ENCODE results near the gene HOXB13. TPM values are rescaled to one million over a fixed set of nuclear protein-coding genes. Genes with fewer than 3 reads are reported as not detected.

The HOXB13 gene
- total RNA-seq, 2 experiments from 2014 or later: not detected

GRCh38 chr17:48701864-48702532 lies 26.6 kb downstream of the HOXB13 start:
- Mint-ChIP-seq H3K27ac (no peak overlapping the region), H3K36me3 (ENCODE audit: low read depth) (no peaks in the 10 kb centered on the region), H3K9me3 (no peaks in the 10 kb centered on the region), H3K4me3 (no peak overlapping the region), H3K27me3 (peaks cover 59% of the 10 kb centered on the region), H3K4me1 (no peaks in the 10 kb centered on the region)
- no peak for DNase-seq
- ChIA-PET CTCF (interaction anchor here (1.1 kb wide), 1 partner anchor 69 kb away, joined by 3 read pairs; no protein-coding TSS in a partner anchor), POLR2A (no interaction called here)

- POLR2A ChIA-PET: no interaction called here
- no peaks in the 10 kb centered on the region for H3K9me3 Mint-ChIP-seq
- H3K27me3 Mint-ChIP-seq: peaks cover 46% of the 10 kb centered on the region
- no peaks in the 10 kb centered on the region for H3K36me3 Mint-ChIP-seq (ENCODE audit: low read depth)
- DNase-seq: no peak
- H3K4me3 Mint-ChIP-seq: no peak overlapping the region
- CTCF ChIA-PET: interaction anchor here (0.8 kb wide), 1 partner anchor 10 kb away, joined by 4 read pairs; no protein-coding TSS in a partner anchor
- H3K4me1 Mint-ChIP-seq: no peaks in the 10 kb centered on the region
- H3K27ac Mint-ChIP-seq: no peak overlapping the region
Measured at GRCh38 chr17:48693178-48693577, 35.4 kb downstream of the HOXB13 start.

- Mint-ChIP-seq H3K27me3 (peaks cover 40% of the 10 kb centered on the region), H3K9me3 (no peaks in the 10 kb centered on the region), H3K27ac (no peak overlapping the region), H3K4me1 (no peaks in the 10 kb centered on the region), H3K36me3 (ENCODE audit: low read depth) (no peaks in the 10 kb centered on the region), H3K4me3 (no peak overlapping the region)
- CTCF ChIA-PET: no interaction called here
- POLR2A ChIA-PET: no interaction called here
- DNase-seq: no peak
Measured at GRCh38 chr17:48692049-48692448, 36.5 kb downstream of the HOXB13 start.

DNA sequence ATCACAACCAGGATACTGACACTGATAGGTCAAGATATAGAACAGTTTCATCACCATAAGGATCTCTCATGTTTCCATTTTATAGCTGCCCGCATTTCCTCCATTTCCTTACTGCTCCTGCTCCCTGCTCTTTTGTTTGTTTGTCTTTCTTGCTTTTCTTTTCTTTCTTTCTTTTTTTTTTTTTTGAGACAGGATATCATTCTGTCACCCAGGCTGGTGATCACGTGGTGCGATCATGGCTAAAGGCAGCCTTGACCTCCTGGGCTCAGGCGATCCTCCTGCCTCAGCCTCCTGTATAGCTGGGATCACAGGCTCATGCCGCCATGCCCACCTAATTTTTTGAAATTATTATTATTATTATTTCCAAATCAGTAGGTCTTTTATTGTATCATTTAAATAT lies 37.9 kb downstream of the HOXB13 start:
- DNase-seq: no peak
- H3K4me1 Mint-ChIP-seq: no peaks in the 10 kb centered on the region
- ChIA-PET POLR2A (no interaction called here), CTCF (interaction anchor here (2.3 kb wide), 1 partner anchor 12 kb away, joined by 8 read pairs; no protein-coding TSS in a partner anchor)
- no peaks in the 10 kb centered on the region for H3K9me3 Mint-ChIP-seq
- H3K36me3 Mint-ChIP-seq (ENCODE audit: low read depth): no peaks in the 10 kb centered on the region
- no peak overlapping the region for H3K4me3 Mint-ChIP-seq
- no peak overlapping the region for H3K27ac Mint-ChIP-seq
- peaks cover 29% of the 10 kb centered on the region for H3K27me3 Mint-ChIP-seq

- POLR2A ChIA-PET: no interaction called here
- no peaks in the 10 kb centered on the region for H3K9me3 Mint-ChIP-seq
Measured at GRCh38 chr17:48681609-48682008, 46.9 kb downstream of the HOXB13 start.

GRCh38 chr17:48679385-48680096 lies 49.0 kb downstream of the HOXB13 start:
- CTCF ChIA-PET: interaction anchor here (0.5 to 3.0 kb wide), 20 partner anchors 8 to 549 kb away, joined by 3 to 15 read pairs (median 4); no protein-coding TSS in a partner anchor
- Mint-ChIP-seq H3K4me1 (peaks cover 4% of the 10 kb centered on the region), H3K27me3 (peaks cover 60% of the 10 kb centered on the region), H3K36me3 (ENCODE audit: low read depth) (no peaks in the 10 kb centered on the region), H3K27ac (no peak overlapping the region), H3K4me3 (no peak overlapping the region), H3K9me3 (no peaks in the 10 kb centered on the region)
- POLR2A ChIA-PET: no interaction called here
- DNase-seq: no peak

More at GRCh38 chr17:48681609-48682008, 46.9 kb downstream of the HOXB13 start:
- peaks cover 4% of the 10 kb centered on the region for H3K4me1 Mint-ChIP-seq
- peaks cover 48% of the 10 kb centered on the region for H3K27me3 Mint-ChIP-seq
- no peak for DNase-seq
- no peak overlapping the region for H3K4me3 Mint-ChIP-seq
- no peaks in the 10 kb centered on the region for H3K36me3 Mint-ChIP-seq (ENCODE audit: low read depth)
- H3K27ac Mint-ChIP-seq: no peak overlapping the region
- CTCF ChIA-PET: interaction anchor here (1.0 kb wide), 1 partner anchor 34 kb away, joined by 3 read pairs; no protein-coding TSS in a partner anchor

DNA sequence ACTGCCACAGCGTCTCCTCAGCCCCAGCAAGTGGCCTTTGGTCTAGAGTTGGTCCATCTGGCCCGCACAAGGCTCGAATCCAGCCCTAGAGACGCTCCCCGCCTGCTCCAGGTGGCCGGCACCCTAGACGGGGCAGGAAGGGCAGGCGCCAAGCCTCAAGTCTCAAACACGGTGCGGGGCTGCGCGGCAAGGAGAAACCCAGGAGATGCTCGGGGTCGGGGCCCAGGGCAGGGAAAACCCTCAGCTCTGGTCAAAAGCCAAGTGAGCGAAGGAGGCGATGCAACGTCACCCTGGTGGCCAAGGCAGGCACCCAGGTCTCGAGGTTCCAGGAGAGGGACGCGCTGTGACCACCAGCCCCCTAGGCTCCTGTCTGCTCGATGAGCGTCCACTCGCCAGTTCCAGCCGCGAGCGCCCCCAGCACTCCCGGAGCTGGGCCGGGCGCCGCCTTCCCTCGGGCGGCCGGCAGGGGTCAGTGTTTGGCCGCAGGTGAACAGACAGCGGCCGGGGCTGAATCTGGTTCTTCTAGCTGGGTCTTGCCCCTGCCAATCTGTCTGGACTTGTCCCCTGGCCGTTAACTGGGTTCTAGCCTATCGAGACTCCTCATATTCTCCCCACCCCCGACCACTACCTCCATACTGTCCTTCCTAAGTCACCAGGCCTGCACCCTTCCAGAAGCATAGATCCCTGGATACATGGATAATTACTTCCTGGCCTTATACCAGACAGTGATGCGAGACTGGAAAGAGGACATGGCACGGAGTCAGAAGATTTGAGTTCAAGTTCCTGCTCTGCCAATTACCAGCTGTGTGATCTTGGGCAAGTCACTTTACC lies 50.2 kb downstream of the HOXB13 start:
- peaks cover 60% of the 10 kb centered on the region for H3K27me3 Mint-ChIP-seq
- ChIA-PET POLR2A (interaction anchor here (0.6 kb wide), 1 partner anchor 536 kb away, joined by 3 read pairs; no protein-coding TSS in a partner anchor), CTCF (interaction anchor here (0.5 to 3.0 kb wide), 36 partner anchors 8 to 550 kb away, joined by 3 to 15 read pairs (median 4); partner anchors contain the start of gene PRAC1)

DNA sequence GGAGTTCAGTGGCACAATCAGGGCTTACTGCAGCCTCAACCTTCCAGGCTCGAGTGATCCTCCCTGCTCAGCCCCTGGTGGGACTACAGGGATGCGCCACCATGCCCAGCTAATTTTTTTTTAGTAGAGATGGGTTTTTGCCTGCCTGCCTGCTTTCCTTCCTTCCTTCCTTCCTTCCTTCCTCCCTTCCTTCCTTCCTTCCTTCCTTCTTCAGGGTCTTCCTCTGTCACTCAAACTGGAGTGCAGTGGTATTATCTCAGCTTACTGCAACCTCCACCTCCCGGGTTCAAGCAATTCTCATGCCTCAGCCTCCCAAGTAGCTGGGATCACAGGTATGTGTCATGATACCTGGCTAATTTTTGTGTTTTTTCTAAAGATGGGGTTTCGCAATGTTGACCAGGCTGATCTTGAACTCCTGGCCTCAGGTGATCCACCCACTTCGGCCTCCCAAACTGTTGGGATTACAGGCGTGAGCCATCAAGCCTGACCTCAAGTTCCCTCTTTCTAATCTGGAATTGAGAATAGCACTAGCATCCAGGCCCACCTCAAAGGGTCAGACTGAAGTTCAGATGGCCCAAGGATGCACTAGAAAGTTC lies 51.5 kb downstream of the HOXB13 start:
- Mint-ChIP-seq H3K36me3 (ENCODE audit: low read depth) (no peaks in the 10 kb centered on the region), H3K27ac (no peak overlapping the region), H3K27me3 (peaks cover 60% of the 10 kb centered on the region), H3K4me3 (no peak overlapping the region), H3K9me3 (no peaks in the 10 kb centered on the region), H3K4me1 (peaks cover 4% of the 10 kb centered on the region)
- POLR2A ChIA-PET: no interaction called here
- DNase-seq: no peak
- CTCF ChIA-PET: interaction anchor here (0.6 to 2.4 kb wide), 4 partner anchors 11 to 1485 kb away, joined by 3 to 5 read pairs (median 4); no protein-coding TSS in a partner anchor

More for the DNA sequence above, 50.2 kb downstream of the HOXB13 start:
- Mint-ChIP-seq H3K9me3 (no peaks in the 10 kb centered on the region), H3K36me3 (ENCODE audit: low read depth) (no peaks in the 10 kb centered on the region), H3K27ac (no peak overlapping the region), H3K4me3 (no peak overlapping the region), H3K4me1 (peaks cover 4% of the 10 kb centered on the region)
- peak; percentile 67 for DNase-seq

Small RNA genes within 50 kb of the gene (microRNA-seq; reads per million reads assigned to microRNA genes)
- gene MIR3185 (ENCODE audit: borderline microRNAs expressed, borderline replicate concordance): not detected

Other genes with a start within 250 kb of the HOXB13 start
- gene HOXB1, start 197.7 kb downstream of the HOXB13 start, total RNA-seq: not detected
- 1 to 10 TPM; 3.4 to 4.7 TPM for gene HOXB2, start 183.6 kb downstream of the HOXB13 start, total RNA-seq
- gene HOXB4, start 150.4 kb downstream of the HOXB13 start, total RNA-seq: 1 to 10 TPM; 3.3 to 3.6 TPM
- 1 to 10 TPM; 3.1 to 4.5 TPM for gene HOXB3, start 138.5 kb downstream of the HOXB13 start, total RNA-seq
- gene HOXB5, start 135.0 kb downstream of the HOXB13 start, total RNA-seq: not detected
- not detected for gene HOXB6, start 123.8 kb downstream of the HOXB13 start, total RNA-seq
- gene HOXB7, start 117.7 kb downstream of the HOXB13 start, total RNA-seq: under 1 TPM; 0.25 to 0.30 TPM
- gene HOXB8, start 113.5 kb downstream of the HOXB13 start, total RNA-seq: not detected
- gene HOXB9, start 102.4 kb downstream of the HOXB13 start, total RNA-seq: not detected
- gene PRAC1, start 6.2 kb downstream of the HOXB13 start, total RNA-seq: not detected
- gene PRAC2, start 5.6 kb downstream of the HOXB13 start, total RNA-seq: not detected
- gene TTLL6, start 88.5 kb upstream of the HOXB13 start, total RNA-seq: not detected
- 100 to 1,000 TPM; 171 to 214 TPM for gene CALCOCO2, start 102.3 kb upstream of the HOXB13 start, total RNA-seq
- 10 to 100 TPM; 64.1 to 85.5 TPM for gene ATP5MC1, start 164.0 kb upstream of the HOXB13 start, total RNA-seq
- gene UBE2Z, start 179.7 kb upstream of the HOXB13 start, total RNA-seq: 10 to 100 TPM; 74.5 to 76.5 TPM
- gene SNF8, start 216.1 kb upstream of the HOXB13 start, total RNA-seq: 100 to 1,000 TPM in 1 of 2 experiments, 10 to 100 TPM in 1; 73.0 to 101 TPM
- gene GIP, start 239.8 kb upstream of the HOXB13 start, total RNA-seq: not detected